K562 (cell line): ENCODE measurements around the gene FILIP1L.

ENCODE experiments used
- EP300 ChIP-seq: IDR thresholded peaks from 2 replicates; pipeline ENCODE4 v1.6.1; 2012; ENCODE audit warnings: low read length, improper control_type of control experiment
- JUNB ChIP-seq: fragments of 450-650 bp; formaldehyde crosslinking; conservative IDR thresholded peaks from 2 replicates; pipeline ENCODE4 v1.4.0; 2020; ENCODE audit warnings: mild to moderate bottlenecking
- NRF1 ChIP-seq, 2 experiments: fragments of 450-650 bp; IDR thresholded peaks in 1 of 2; conservative IDR thresholded peaks in 1 of 2; 2 replicates each; pipeline ENCODE4 v1.6.1; 2014; ENCODE audit warnings: mild to moderate bottlenecking in 2 of 2
- SMARCB1 ChIP-seq: IDR thresholded peaks from 2 replicates; pipeline ENCODE4 v1.6.1; 2011; ENCODE audit warnings: improper control_type of control experiment, low read depth; ENCODE audit not compliant: insufficient read length
- TF ChIP-seq, protein P1 (sequence below): fragments of 250-450 bp; sonication (Bioruptor Pico); IDR thresholded peaks from 2 replicates; pipeline ENCODE4 v1.5.0; 2020; ENCODE audit warnings: mild to moderate bottlenecking, borderline replicate concordance

DNA sequence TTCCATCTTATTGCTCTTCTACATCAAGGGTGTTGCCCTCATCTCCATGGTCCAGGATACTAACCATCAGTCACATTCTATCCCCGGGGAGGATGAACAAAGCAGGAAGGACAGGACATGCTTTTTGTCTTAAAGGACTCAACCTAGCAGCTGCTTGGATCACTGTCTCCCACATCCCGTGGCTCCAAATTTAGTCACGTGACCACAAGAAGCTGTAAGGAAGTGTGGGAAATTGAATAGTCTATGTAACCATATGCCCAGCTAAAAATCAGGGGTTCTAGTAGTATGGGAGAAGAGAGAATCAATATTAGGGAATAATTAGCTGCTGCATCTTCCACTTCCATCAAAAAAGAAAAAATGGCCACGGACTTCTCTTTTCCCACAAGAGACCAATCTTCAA lies 314.9 kb downstream of the FILIP1L start:
- TF ChIP-seq SMARCB1 (no peak), NRF1 (conservative IDR thresholded peaks at IDR 0.05 in 1 of 2, IDR thresholded peaks at IDR 0.05 in 1 of 2) (no peak), EP300 (no peak), JUNB (CRISPR knock-in tag) (no peak)
- TF ChIP-seq, protein P1, sequence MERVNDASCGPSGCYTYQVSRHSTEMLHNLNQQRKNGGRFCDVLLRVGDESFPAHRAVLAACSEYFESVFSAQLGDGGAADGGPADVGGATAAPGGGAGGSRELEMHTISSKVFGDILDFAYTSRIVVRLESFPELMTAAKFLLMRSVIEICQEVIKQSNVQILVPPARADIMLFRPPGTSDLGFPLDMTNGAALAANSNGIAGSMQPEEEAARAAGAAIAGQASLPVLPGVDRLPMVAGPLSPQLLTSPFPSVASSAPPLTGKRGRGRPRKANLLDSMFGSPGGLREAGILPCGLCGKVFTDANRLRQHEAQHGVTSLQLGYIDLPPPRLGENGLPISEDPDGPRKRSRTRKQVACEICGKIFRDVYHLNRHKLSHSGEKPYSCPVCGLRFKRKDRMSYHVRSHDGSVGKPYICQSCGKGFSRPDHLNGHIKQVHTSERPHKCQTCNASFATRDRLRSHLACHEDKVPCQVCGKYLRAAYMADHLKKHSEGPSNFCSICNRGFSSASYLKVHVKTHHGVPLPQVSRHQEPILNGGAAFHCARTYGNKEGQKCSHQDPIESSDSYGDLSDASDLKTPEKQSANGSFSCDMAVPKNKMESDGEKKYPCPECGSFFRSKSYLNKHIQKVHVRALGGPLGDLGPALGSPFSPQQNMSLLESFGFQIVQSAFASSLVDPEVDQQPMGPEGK (CRISPR knock-in tag) = no peak
